ENCODE results near the gene GALNS.

The GALNS gene

GRCh38 chr16:88861359-88861758 lies 4.6 kb upstream of the GALNS start:
- peaks cover 6% of the 10 kb centered on the region for H3K27me3 Mint-ChIP-seq
- H3K4me1 Mint-ChIP-seq = peaks cover 15% of the 10 kb centered on the region
- H3K4me3 Mint-ChIP-seq = no peak overlapping the region
- no peaks in the 10 kb centered on the region for H3K9me3 Mint-ChIP-seq
- peaks cover 13% of the 10 kb centered on the region for H3K36me3 Mint-ChIP-seq
- no peak for ATAC-seq
- H3K27ac Mint-ChIP-seq = no peak overlapping the region

DNA sequence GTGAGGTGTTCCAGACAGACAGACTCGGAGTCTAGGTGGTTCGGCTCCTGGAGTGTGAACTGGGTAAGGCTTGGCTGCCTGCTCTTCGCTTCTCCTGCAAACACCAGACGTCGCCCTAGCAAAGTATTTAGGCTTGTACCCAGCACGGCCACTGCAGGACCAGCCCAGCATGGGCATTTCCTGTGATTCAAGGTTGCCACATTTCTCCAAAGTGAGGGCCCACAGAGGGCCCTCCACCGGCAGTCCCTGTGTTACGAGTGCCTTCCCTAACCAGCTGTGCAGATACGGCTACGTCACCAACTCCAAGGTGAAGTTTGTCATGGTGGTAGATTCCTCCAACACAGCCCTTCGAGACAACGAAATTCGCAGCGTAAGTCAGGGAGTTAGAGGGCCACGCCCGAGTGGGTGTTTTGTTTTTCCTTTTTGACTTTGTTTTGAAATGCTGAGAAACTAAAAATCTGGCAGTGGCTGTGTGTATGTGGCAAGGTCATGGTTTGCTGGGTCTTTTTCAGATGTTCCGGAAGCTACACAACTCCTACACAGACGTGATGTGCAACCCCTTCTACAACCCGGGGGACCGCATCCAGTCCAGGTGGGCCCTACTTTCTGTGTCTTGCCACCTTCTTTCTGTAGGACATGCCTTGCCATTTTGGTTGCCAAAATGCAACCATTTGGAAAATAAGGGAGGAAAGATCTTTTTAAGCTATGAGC lies 2.8 kb upstream of the GALNS start:
- Mint-ChIP-seq H3K27me3 (no peaks in the 10 kb centered on the region), H3K9me3 (no peaks in the 10 kb centered on the region), H3K27ac (no peak overlapping the region), H3K4me1 (peaks cover 31% of the 10 kb centered on the region), H3K4me3 (no peak overlapping the region), H3K36me3 (peaks cover 13% of the 10 kb centered on the region)
- ATAC-seq = no peak

GRCh38 chr16:88857728-88858339 lies 1.1 kb upstream of the GALNS start:
- Mint-ChIP-seq H3K4me3 (peak overlapping the region; percentile 95), H3K36me3 (peaks cover 13% of the 10 kb centered on the region), H3K27me3 (no peaks in the 10 kb centered on the region), H3K4me1 (peaks cover 37% of the 10 kb centered on the region), H3K27ac (peak overlapping the region; percentile 82), H3K9me3 (no peaks in the 10 kb centered on the region)
- ATAC-seq = peak; percentile 71

GRCh38 chr16:88856122-88856827 lies 472 bp downstream of the GALNS start:
- ATAC-seq = peak; percentile 60
- peak overlapping the region; percentile 82 for H3K27ac Mint-ChIP-seq
- peaks cover 14% of the 10 kb centered on the region for H3K36me3 Mint-ChIP-seq
- peaks cover 37% of the 10 kb centered on the region for H3K4me1 Mint-ChIP-seq
- H3K9me3 Mint-ChIP-seq = no peaks in the 10 kb centered on the region
- no peaks in the 10 kb centered on the region for H3K27me3 Mint-ChIP-seq
- H3K4me3 Mint-ChIP-seq = peak overlapping the region; percentile 95

- Mint-ChIP-seq H3K9me3 (no peaks in the 10 kb centered on the region), H3K4me1 (peaks cover 37% of the 10 kb centered on the region), H3K27me3 (no peaks in the 10 kb centered on the region), H3K27ac (peak overlapping the region; percentile 73), H3K36me3 (peaks cover 11% of the 10 kb centered on the region), H3K4me3 (peak overlapping the region; percentile 76)
- no peak for ATAC-seq
Observed at GRCh38 chr16:88855736-88856121, 1.0 kb downstream of the GALNS start.

GRCh38 chr16:88855176-88855575 lies 1.6 kb downstream of the GALNS start:
- Mint-ChIP-seq H3K9me3 (no peaks in the 10 kb centered on the region), H3K27me3 (no peaks in the 10 kb centered on the region), H3K4me1 (peaks cover 37% of the 10 kb centered on the region), H3K27ac (peak overlapping the region; percentile 73), H3K36me3 (peaks cover 8% of the 10 kb centered on the region), H3K4me3 (peak overlapping the region; percentile 77)
- no peak for ATAC-seq

GRCh38 chr16:88854306-88855111 lies 2.2 kb downstream of the GALNS start:
- Mint-ChIP-seq H3K9me3 (no peaks in the 10 kb centered on the region), H3K27ac (peak overlapping the region; percentile 73), H3K4me1 (peaks cover 37% of the 10 kb centered on the region), H3K27me3 (no peaks in the 10 kb centered on the region), H3K4me3 (peak overlapping the region; percentile 77), H3K36me3 (peaks cover 8% of the 10 kb centered on the region)
- peak; percentile 44 for ATAC-seq

- no peaks in the 10 kb centered on the region for H3K27me3 Mint-ChIP-seq
- no peak overlapping the region for H3K27ac Mint-ChIP-seq
- H3K9me3 Mint-ChIP-seq = no peaks in the 10 kb centered on the region
- ATAC-seq = no peak
- peaks cover 33% of the 10 kb centered on the region for H3K4me1 Mint-ChIP-seq
- no peak overlapping the region for H3K4me3 Mint-ChIP-seq
- H3K36me3 Mint-ChIP-seq = peaks cover 8% of the 10 kb centered on the region
Observed at GRCh38 chr16:88853325-88853941, 3.3 kb downstream of the GALNS start.

GRCh38 chr16:88851616-88852015 lies 5.1 kb downstream of the GALNS start:
- peaks cover 8% of the 10 kb centered on the region for H3K36me3 Mint-ChIP-seq
- H3K4me3 Mint-ChIP-seq = no peak overlapping the region
- no peak for ATAC-seq
- no peaks in the 10 kb centered on the region for H3K9me3 Mint-ChIP-seq
- peaks cover 22% of the 10 kb centered on the region for H3K4me1 Mint-ChIP-seq
- no peaks in the 10 kb centered on the region for H3K27me3 Mint-ChIP-seq
- no peak overlapping the region for H3K27ac Mint-ChIP-seq

- no peak for ATAC-seq
- H3K9me3 Mint-ChIP-seq = no peaks in the 10 kb centered on the region
- peaks cover 17% of the 10 kb centered on the region for H3K4me1 Mint-ChIP-seq
- no peaks in the 10 kb centered on the region for H3K27me3 Mint-ChIP-seq
- no peak overlapping the region for H3K4me3 Mint-ChIP-seq
- H3K36me3 Mint-ChIP-seq = peaks cover 8% of the 10 kb centered on the region
- no peak overlapping the region for H3K27ac Mint-ChIP-seq
Observed at GRCh38 chr16:88850531-88851199, 6.1 kb downstream of the GALNS start.

- Mint-ChIP-seq H3K36me3 (peaks cover 8% of the 10 kb centered on the region), H3K9me3 (no peaks in the 10 kb centered on the region), H3K4me3 (no peak overlapping the region), H3K27ac (no peak overlapping the region), H3K4me1 (no peaks in the 10 kb centered on the region), H3K27me3 (no peaks in the 10 kb centered on the region)
- peak; percentile 47 for ATAC-seq
Observed at GRCh38 chr16:88848557-88848956, 8.2 kb downstream of the GALNS start.

GRCh38 chr16:88847654-88848053 lies 9.1 kb downstream of the GALNS start:
- H3K27me3 Mint-ChIP-seq = no peaks in the 10 kb centered on the region
- no peak for ATAC-seq
- H3K9me3 Mint-ChIP-seq = no peaks in the 10 kb centered on the region
- H3K27ac Mint-ChIP-seq = no peak overlapping the region
- no peaks in the 10 kb centered on the region for H3K4me1 Mint-ChIP-seq
- no peak overlapping the region for H3K4me3 Mint-ChIP-seq
- peaks cover 8% of the 10 kb centered on the region for H3K36me3 Mint-ChIP-seq

- H3K36me3 Mint-ChIP-seq = no peaks in the 10 kb centered on the region
- H3K4me1 Mint-ChIP-seq = peaks cover 8% of the 10 kb centered on the region
- no peak overlapping the region for H3K27ac Mint-ChIP-seq
- H3K9me3 Mint-ChIP-seq = no peaks in the 10 kb centered on the region
- no peak overlapping the region for H3K4me3 Mint-ChIP-seq
- no peaks in the 10 kb centered on the region for H3K27me3 Mint-ChIP-seq
- no peak for ATAC-seq
Observed at GRCh38 chr16:88846088-88846487, 10.7 kb downstream of the GALNS start.

DNA sequence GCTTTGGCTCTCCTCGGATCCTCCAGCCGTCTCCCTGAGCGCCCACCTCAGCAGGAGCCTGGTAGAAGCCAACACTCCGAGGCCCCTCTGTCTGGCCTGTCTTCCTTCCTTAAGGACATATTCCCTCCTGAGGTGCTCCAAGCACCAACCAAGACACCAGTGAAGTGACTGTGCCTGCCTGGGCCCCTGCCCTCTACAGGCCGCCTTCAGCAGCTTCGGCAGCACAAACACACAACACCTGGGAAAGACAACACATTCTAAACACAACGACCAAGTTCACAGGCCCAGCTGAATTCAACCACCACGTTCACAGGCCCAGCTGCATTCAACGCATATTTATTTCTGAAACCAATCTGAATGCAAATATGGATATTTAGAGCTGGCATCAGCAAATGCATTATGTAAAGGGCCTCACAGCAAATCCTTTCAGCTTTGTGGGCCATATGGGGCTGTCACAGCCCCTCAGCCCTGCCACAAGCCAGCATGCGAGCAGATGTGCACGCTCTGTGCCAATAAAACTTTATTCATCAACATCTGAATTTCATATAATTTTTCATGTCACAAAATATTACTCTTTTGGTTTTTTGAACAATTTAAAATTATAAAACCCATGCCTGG lies 12.2 kb downstream of the GALNS start:
- Mint-ChIP-seq H3K36me3 (peaks cover 10% of the 10 kb centered on the region), H3K27me3 (no peaks in the 10 kb centered on the region), H3K4me1 (peaks cover 8% of the 10 kb centered on the region), H3K4me3 (no peak overlapping the region), H3K27ac (no peak overlapping the region), H3K9me3 (no peaks in the 10 kb centered on the region)
- ATAC-seq = no peak

Data from stimulated activated memory B cell treated with anti-CD40 and anti-IgM and Interleukin-4, amounts not matched to agents 10 μg/mL and 1 μg/mL and 100 μg/mL, for 72 hours (primary cell).